ENCODE results near the gene TP53I13. TPM values are rescaled to one million over a fixed set of nuclear protein-coding genes. Genes with fewer than 3 reads are reported as not detected.

TP53I13 gene
- total and polyA plus RNA-seq, 10 of the 15 experiments (the other 5 are each of a cell fraction or from before 2014, with no cell fraction given): 0.31 to 45.1 (median 19.5) TPM; not detected in 1

- TF ChIP-seq CUX1 (IDR thresholded peaks at IDR 0.05; ENCODE audit: insufficient replicate concordance, low read depth, low read length) (no peak), MXI1 (IDR thresholded peaks at IDR 0.05; ENCODE audit: low read depth, low read length) (peak; percentile 57; the same call in 1 of the 2 replicates), STAT1 (conservative IDR thresholded peaks at IDR 0.05) (no peak), CHD4 (IDR thresholded peaks at IDR 0.05) (no peak), SREBF1 (IDR thresholded peaks at IDR 0.05; ENCODE audit: low read length) (peak; percentile 90), MTA3 (IDR thresholded peaks at IDR 0.05; ENCODE audit: borderline replicate concordance, low read length) (no peak), CTCF (IDR thresholded peaks at IDR 0.05 in 2 of 3, conservative IDR thresholded peaks at IDR 0.05 in 1 of 3; ENCODE audit: control insufficient read depth in 2 of 3, extremely low read depth in 1 of 3, insufficient read depth in 1 of 3, low read depth in 3 of 3, low read length in 3 of 3) (peak; percentile 24 to 42 (median 30); a peak in 4 of 6 replicates), RAD21 (IDR thresholded peaks at IDR 0.05; ENCODE audit: insufficient read depth, low read depth, low read length) (peak; percentile 28; the same call in 1 of the 2 replicates), IKZF2 (IDR thresholded peaks at IDR 0.05) (0 out of 4 replicates have a peak, but pooled peaks of 1 of the 2 experiments have one; percentile 10), RBBP5 (conservative IDR thresholded peaks at IDR 0.05) (no peak), ZNF592 (IDR thresholded peaks at IDR 0.05) (no peak)
Observed at GRCh38 chr17:29593591-29594518, 25.4 kb downstream of the TP53I13 start (continued).
